Measurements from ENCODE around the gene PTPRU.

PTPRU gene

GRCh38 chr1:29362116-29362515, 125.8 kb downstream of the PTPRU start:
- H3K4me3 ChIP-seq (ENCODE audit: low read depth, low read length) = no peak overlapping the region
- DNase-seq (ENCODE audit: low read depth) = no peak
- TF ChIP-seq MYC (IDR thresholded peaks at IDR 0.05; ENCODE audit: low read depth, low read length) (no peak), MAX (IDR thresholded peaks at IDR 0.05; ENCODE audit: low read depth, low read length) (no peak), POLR2A (IDR thresholded peaks at IDR 0.05; ENCODE audit: extremely low read depth, insufficient read length) (no peak), CTCF (IDR thresholded peaks at IDR 0.05; ENCODE audit: low read depth, low read length) (no peak)

GRCh38 chr1:29362764-29363163, 126.4 kb downstream of the PTPRU start:
- DNase-seq (ENCODE audit: low read depth) = no peak
- TF ChIP-seq CTCF (IDR thresholded peaks at IDR 0.05; ENCODE audit: low read depth, low read length) = no peak
- no peak for TF ChIP-seq POLR2A (IDR thresholded peaks at IDR 0.05; ENCODE audit: extremely low read depth, insufficient read length)
- no peak for TF ChIP-seq MYC (IDR thresholded peaks at IDR 0.05; ENCODE audit: low read depth, low read length)
- TF ChIP-seq MAX (IDR thresholded peaks at IDR 0.05; ENCODE audit: low read depth, low read length) = no peak
- no peak overlapping the region for H3K4me3 ChIP-seq (ENCODE audit: low read depth, low read length)

- no peak for DNase-seq (ENCODE audit: low read depth)
- TF ChIP-seq POLR2A (IDR thresholded peaks at IDR 0.05; ENCODE audit: extremely low read depth, insufficient read length) (no peak), CTCF (IDR thresholded peaks at IDR 0.05; ENCODE audit: low read depth, low read length) (no peak), MAX (IDR thresholded peaks at IDR 0.05; ENCODE audit: low read depth, low read length) (no peak), MYC (IDR thresholded peaks at IDR 0.05; ENCODE audit: low read depth, low read length) (no peak)
- H3K4me3 ChIP-seq (ENCODE audit: low read depth, low read length) = no peak overlapping the region
Observed at GRCh38 chr1:29363536-29363935, 127.2 kb downstream of the PTPRU start.

GRCh38 chr1:29364101-29364678, 127.9 kb downstream of the PTPRU start:
- DNase-seq (ENCODE audit: low read depth) = no peak
- no peak for TF ChIP-seq MAX (IDR thresholded peaks at IDR 0.05; ENCODE audit: low read depth, low read length)
- no peak overlapping the region for H3K4me3 ChIP-seq (ENCODE audit: low read depth, low read length)

GRCh38 chr1:29365906-29366670, 129.8 kb downstream of the PTPRU start:
- DNase-seq (ENCODE audit: low read depth) = no peak
- TF ChIP-seq POLR2A (IDR thresholded peaks at IDR 0.05; ENCODE audit: extremely low read depth, insufficient read length) (no peak), CTCF (IDR thresholded peaks at IDR 0.05; ENCODE audit: low read depth, low read length) (no peak), MYC (IDR thresholded peaks at IDR 0.05; ENCODE audit: low read depth, low read length) (no peak), MAX (IDR thresholded peaks at IDR 0.05; ENCODE audit: low read depth, low read length) (no peak)
- no peak overlapping the region for H3K4me3 ChIP-seq (ENCODE audit: low read depth, low read length)
